Lung (tissue), 12 donors: ENCODE measurements around the gene CREG1. TPM values are rescaled to one million over a fixed set of nuclear protein-coding genes. Genes with fewer than 3 reads are reported as not detected.
A peak's percentile ranks its signal among the peaks of the same experiment; 100 is the strongest.

Experiments used
- ATAC-seq: fragments of 200-7000 bp; cut with Tn5 transposase; one replicate; pipeline ENCODE4 v1.9.1; 2020; ENCODE audit warnings: moderate number of reproducible peaks; ENCODE audit not compliant: insufficient read depth, low FRiP score
- DNase-seq, 3 donors: peaks; one replicate each; pipeline ENCODE4 v3.0.0-alpha.2; 2013 to 2017
- H3K27ac ChIP-seq, 2 donors: one replicate each; pipeline ENCODE4 v1.5.1; 2013; ENCODE audit warnings: mild to moderate bottlenecking in 2 of 2, moderate library complexity in 2 of 2, control low read depth in 1 of 2, inconsistent platforms in 1 of 2, low read depth in 1 of 2, low read length in 1 of 2
- H3K27me3 ChIP-seq, 3 donors: one replicate each; pipeline ENCODE4 v1.5.1; 2013; ENCODE audit warnings: low read length in 2 of 3; ENCODE audit not compliant: control insufficient read depth in 3 of 3, insufficient read depth in 3 of 3
- H3K36me3 ChIP-seq, 4 donors: one replicate each; pipeline ENCODE4 v1.5.1; 2013; ENCODE audit warnings: low read length in 4 of 4, mild to moderate bottlenecking in 1 of 4, moderate library complexity in 1 of 4; ENCODE audit not compliant: control insufficient read depth in 4 of 4, insufficient read depth in 4 of 4
- H3K4me1 ChIP-seq, 5 donors: one replicate each; pipeline ENCODE4 v1.5.1; 2013; ENCODE audit warnings: low read length in 5 of 5, mild to moderate bottlenecking in 2 of 5, moderate library complexity in 1 of 5; ENCODE audit not compliant: control insufficient read depth in 5 of 5, insufficient read depth in 5 of 5
- H3K4me3 ChIP-seq: one replicate; pipeline ENCODE4 v1.5.1; 2013; ENCODE audit warnings: mild to moderate bottlenecking, control low read depth, moderate library complexity
- H3K9ac ChIP-seq, 2 donors: one replicate each; pipeline ENCODE4 v1.5.1; 2013; ENCODE audit warnings: low read length in 2 of 2, control low read depth in 1 of 2; ENCODE audit not compliant: insufficient read depth in 1 of 2
- H3K9me3 ChIP-seq, 4 donors: one replicate each; pipeline ENCODE4 v1.5.1; 2013; ENCODE audit warnings: low read length in 3 of 4, mild to moderate bottlenecking in 1 of 4, moderate library complexity in 1 of 4; ENCODE audit not compliant: control insufficient read depth in 4 of 4, insufficient read depth in 3 of 4
- WGBS, 2 donors: extraction: QIAGEN DNeasy Blood & Tissue Kit; methylation state at CpG; one replicate each; pipeline ENCODE4 v1.1.7; 2013; 5-methylcytosine and 5-hydroxymethylcytosine counted together
- polyA plus RNA-seq, 2 donors: library from polyadenylated mRNA; stranded (reverse); fragments of 200-250 nt; gene quantifications; one replicate each; pipeline ENCODE4 v1.2.1, GENCODE V29; 2013
- total RNA-seq, 2 donors: library from RNA; depleted of rRNA in 1 of 2; stranded (reverse); fragments of >200 nt in 1 of 2; gene quantifications; one replicate each; pipeline ENCODE4 v1.2.1, GENCODE V29; 2014 to 2021
- TF ChIP-seq, protein P1 (sequence below): IDR thresholded peaks from 2 replicates; pipeline ENCODE4 v1.5.1; 2012; ENCODE audit warnings: mild to moderate bottlenecking; ENCODE audit errors: control extremely low read depth, extremely low read depth
- donor health status: control.
- donor health status: control.
- donor health status: Bipolar disorder and iron deficiency.
- donor health status: healthy.
- donor health status: DM: yes; HTN: yes; CAD: no.

The CREG1 gene
- total and polyA plus RNA-seq, 4 donors, result 93.8 to 159 (median 116) TPM

DNA sequence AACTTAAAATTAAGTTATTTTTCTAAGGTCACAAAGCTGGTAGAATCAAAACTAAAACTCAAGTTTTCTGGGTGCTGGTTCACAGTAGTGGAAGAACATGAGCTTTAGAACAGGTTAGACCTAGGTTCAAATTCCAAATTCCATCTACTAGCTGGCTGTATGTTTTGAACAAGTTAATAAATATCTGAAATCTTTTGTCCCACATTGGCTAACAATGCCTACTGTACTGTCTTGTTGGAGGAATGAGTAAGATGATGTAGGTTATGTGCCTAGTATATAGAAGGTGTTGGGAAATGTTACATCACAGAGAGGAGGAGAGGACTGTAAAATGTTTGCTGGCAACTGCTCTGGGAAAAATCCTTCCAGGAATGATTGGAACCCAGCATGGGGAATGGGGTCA lies 21.2 kb downstream of the CREG1 start:
- ATAC-seq (no peak), DNase-seq (no peak)
- H3K4me3 ChIP-seq, result no peak overlapping the region
- peaks cover 0 to 7% (median 0%) of the 10 kb centered on the region in 5 donors for H3K4me1 ChIP-seq
- no peaks in the 10 kb centered on the region for H3K27me3 ChIP-seq
- TF ChIP-seq, protein P1, sequence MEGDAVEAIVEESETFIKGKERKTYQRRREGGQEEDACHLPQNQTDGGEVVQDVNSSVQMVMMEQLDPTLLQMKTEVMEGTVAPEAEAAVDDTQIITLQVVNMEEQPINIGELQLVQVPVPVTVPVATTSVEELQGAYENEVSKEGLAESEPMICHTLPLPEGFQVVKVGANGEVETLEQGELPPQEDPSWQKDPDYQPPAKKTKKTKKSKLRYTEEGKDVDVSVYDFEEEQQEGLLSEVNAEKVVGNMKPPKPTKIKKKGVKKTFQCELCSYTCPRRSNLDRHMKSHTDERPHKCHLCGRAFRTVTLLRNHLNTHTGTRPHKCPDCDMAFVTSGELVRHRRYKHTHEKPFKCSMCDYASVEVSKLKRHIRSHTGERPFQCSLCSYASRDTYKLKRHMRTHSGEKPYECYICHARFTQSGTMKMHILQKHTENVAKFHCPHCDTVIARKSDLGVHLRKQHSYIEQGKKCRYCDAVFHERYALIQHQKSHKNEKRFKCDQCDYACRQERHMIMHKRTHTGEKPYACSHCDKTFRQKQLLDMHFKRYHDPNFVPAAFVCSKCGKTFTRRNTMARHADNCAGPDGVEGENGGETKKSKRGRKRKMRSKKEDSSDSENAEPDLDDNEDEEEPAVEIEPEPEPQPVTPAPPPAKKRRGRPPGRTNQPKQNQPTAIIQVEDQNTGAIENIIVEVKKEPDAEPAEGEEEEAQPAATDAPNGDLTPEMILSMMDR, result no peak
- no peak overlapping the region for H3K27ac ChIP-seq
- H3K9me3 ChIP-seq, result no peaks in the 10 kb centered on the region
- no peak overlapping the region for H3K9ac ChIP-seq
- H3K36me3 ChIP-seq, result no peaks in the 10 kb centered on the region

DNA sequence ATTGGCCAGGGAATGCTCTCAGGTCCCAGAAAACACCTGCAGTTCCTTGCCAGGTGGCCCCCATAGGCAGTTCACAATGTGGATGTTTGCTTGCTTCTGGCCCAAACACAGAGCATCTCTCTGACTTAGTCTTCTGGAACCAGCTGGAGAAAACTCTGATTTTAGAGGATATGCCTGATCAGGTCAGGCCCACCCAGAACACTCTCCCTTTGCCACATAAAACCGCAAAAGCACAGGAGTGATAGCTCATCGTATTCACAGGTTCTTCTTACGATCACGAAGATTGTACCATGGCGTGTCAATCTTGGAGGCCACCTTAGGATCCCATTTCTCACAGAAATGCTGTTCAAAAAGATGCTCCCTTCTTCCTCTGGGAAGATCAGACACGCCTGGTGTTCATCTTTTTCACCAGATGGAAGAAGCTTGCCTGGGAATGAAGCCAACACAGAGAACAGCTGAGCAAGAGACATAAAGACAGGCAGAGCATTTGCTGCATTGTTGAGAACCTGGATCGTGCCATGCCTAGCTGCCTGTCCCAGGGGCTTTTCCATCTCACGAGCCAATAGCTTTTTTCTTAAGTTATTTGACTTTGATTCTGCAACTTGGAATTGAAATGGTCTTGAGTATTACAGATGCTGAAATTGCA lies 23.6 kb downstream of the CREG1 start:
- H3K27ac ChIP-seq, result no peak overlapping the region
- H3K4me1 ChIP-seq, result peaks cover 0 to 7% (median 0%) of the 10 kb centered on the region in 5 donors
- peak in 1 of 3 donors; percentile 43 for DNase-seq
- no peaks in the 10 kb centered on the region for H3K9me3 ChIP-seq
- H3K4me3 ChIP-seq, result no peak overlapping the region
- TF ChIP-seq, protein P1, result no peak
- no peaks in the 10 kb centered on the region for H3K36me3 ChIP-seq
- H3K9ac ChIP-seq, result no peak overlapping the region
- no peak for ATAC-seq
- no peaks in the 10 kb centered on the region for H3K27me3 ChIP-seq
- 82 to 91% methylated on average over 8 of the region's 8 CpGs for WGBS, 2 donors

DNA sequence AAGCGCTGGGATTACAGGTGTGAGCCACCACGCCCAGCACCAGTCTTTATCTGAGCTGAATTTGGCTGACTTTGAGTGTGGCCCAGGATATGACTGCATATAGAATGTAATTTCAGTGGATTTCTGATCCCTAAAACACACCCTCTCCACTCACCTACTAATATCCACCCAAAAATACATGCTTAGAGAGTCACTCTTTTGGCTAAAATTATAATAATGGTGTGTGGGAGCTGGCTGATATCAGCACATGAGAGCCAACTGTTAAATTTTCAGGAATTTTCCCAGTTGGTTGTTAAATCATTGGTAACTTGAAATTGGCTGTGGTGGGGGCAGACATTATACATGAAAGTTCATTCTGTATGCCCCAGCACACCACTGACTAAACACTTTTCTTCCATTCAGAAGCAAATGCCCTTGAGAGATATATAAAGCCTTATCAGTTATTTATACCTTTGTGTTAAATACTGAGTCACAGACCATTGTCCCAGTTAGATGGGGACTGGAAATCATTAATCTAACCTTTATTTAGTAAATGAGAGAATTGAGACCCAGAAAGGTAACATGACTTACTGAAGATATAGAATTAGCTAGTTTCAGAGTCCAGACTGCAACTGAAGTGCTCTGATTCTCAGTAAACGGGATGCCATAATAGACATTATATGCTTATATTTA lies 25.4 kb downstream of the CREG1 start:
- 89 to 100% methylated on average over 3 of the region's 3 CpGs for WGBS, 2 donors
- TF ChIP-seq, protein P1, result no peak
- H3K27me3 ChIP-seq, result no peaks in the 10 kb centered on the region
- no peak overlapping the region for H3K4me3 ChIP-seq
- H3K27ac ChIP-seq, result no peak overlapping the region
- ATAC-seq, result no peak
- H3K36me3 ChIP-seq, result no peaks in the 10 kb centered on the region
- no peak overlapping the region for H3K9ac ChIP-seq
- peaks cover 0 to 2% (median 0%) of the 10 kb centered on the region in 4 donors for H3K9me3 ChIP-seq
- H3K4me1 ChIP-seq, result peaks cover 0 to 2% (median 0%) of the 10 kb centered on the region in 5 donors
- DNase-seq, result no peak
